Erythroblast (primary cell): ENCODE results near the gene TMEM151A.

Experiments
- DNase-seq, 2 experiments: peaks; one replicate each; lab custom pipeline; 2025; lab: John Stamatoyannopoulos, UW
- GATA1 ChIP-seq: IDR thresholded peaks from 2 replicates; pipeline ENCODE4 v1.6.1; 2011; ENCODE audit warnings: low read depth, mild to moderate bottlenecking, control low read depth, low read length, moderate library complexity
- POLR2A ChIP-seq: IDR thresholded peaks from 2 replicates; pipeline ENCODE4 v1.6.1; 2011; ENCODE audit warnings: mild to moderate bottlenecking, low read length

The TMEM151A gene

GRCh38 chr11:66263231-66263630 lies 28.5 kb upstream of the TMEM151A start:
- DNase-seq, result no peak
- TF ChIP-seq GATA1, result no peak
- TF ChIP-seq POLR2A, result no peak

GRCh38 chr11:66263785-66264184 lies 27.9 kb upstream of the TMEM151A start:
- TF ChIP-seq GATA1 (no peak), POLR2A (no peak)
- no peak for DNase-seq

GRCh38 chr11:66264383-66264782 lies 27.3 kb upstream of the TMEM151A start:
- DNase-seq, result no peak
- TF ChIP-seq POLR2A, result no peak
- no peak for TF ChIP-seq GATA1

- peak in 1 of 2 experiments; percentile 43 for DNase-seq
- no peak for TF ChIP-seq POLR2A
- TF ChIP-seq GATA1, result no peak
These were observed 26.8 kb upstream of the TMEM151A start for GRCh38 chr11:66264914-66265313.

DNA sequence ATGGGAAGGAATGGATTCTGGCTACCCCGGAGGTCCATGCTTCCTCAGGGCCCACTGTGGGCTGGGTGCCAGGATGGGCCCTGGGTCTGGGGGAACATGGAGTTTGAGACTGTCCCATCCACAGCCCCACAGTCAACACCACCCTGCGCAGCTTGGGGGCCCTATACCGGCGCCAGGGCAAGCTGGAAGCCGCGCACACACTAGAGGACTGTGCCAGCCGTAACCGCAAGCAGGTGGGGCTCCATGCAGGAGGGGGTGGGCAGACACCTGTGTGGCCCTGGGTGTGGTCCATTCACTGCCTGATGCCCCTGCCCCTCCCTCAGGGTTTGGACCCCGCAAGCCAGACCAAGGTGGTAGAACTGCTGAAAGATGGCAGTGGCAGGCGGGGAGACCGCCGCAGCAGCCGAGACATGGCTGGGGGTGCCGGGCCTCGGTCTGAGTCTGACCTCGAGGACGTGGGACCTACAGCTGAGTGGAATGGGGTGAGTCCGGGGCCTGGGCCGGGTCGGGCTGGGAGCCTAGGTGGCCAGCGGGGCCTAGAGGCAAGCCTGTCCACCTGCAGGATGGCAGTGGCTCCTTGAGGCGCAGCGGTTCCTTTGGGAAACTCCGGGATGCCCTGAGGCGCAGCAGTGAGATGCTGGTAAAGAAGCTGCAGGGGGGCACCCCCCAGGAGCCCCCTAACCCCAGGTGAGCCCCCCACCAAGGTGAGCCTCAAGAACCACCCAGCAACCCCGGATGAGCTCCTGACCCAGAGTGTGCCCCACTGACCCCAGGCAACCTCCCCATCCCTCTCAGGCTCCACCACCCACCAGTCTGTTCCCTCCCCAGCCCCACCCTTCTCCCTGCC lies 25.9 kb upstream of the TMEM151A start:
- DNase-seq, result no peak
- TF ChIP-seq POLR2A (no peak), GATA1 (no peak)

DNA sequence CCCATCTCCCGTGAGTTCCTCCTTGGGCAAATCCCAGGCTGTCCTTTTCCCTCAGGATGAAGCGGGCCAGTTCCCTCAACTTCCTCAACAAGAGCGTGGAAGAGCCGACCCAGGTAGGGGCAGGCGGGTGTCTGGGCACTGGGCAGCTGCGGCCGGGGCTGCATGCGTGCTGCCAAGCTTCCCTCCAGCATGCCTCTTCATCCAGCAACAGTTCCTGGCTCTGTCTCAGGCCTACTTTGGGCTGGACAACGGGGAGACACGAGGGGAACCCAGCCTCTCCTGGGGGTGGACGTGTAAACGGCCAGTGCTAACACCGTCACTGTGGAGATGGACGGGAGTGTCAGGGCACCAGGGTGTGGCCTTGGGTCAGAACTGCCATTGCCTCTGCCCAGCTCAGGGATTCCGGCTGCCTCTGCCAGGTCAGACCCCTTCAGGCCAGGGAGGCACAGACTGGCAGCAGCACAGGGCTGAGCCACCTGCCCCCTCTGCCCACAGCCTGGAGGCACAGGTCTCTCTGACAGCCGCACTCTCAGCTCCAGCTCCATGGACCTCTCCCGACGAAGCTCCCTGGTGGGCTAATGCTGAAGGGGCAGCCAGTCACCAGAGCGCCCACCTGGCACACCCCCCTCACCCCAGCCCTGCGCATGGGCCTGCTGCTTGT lies 25.2 kb upstream of the TMEM151A start:
- DNase-seq, result no peak
- TF ChIP-seq GATA1 (no peak), POLR2A (no peak)

GRCh38 chr11:66267039-66267378 lies 24.7 kb upstream of the TMEM151A start:
- no peak for TF ChIP-seq GATA1
- no peak for TF ChIP-seq POLR2A
- DNase-seq, result no peak

- TF ChIP-seq GATA1 (no peak), POLR2A (no peak)
- peak; percentile 90 to 92 for DNase-seq
These were observed 24.1 kb upstream of the TMEM151A start for GRCh38 chr11:66267379-66268243.

- peak; percentile 100 for DNase-seq
- TF ChIP-seq GATA1, result no peak
- peak; percentile 74 for TF ChIP-seq POLR2A
These were observed 23.3 kb upstream of the TMEM151A start, which contains the start of gene RAB1B for GRCh38 chr11:66268244-66268951. Gene RAB1B (plus strand): TSS chr11:66268639. CDS start chr11:66268680, 41 bp downstream.

DNA sequence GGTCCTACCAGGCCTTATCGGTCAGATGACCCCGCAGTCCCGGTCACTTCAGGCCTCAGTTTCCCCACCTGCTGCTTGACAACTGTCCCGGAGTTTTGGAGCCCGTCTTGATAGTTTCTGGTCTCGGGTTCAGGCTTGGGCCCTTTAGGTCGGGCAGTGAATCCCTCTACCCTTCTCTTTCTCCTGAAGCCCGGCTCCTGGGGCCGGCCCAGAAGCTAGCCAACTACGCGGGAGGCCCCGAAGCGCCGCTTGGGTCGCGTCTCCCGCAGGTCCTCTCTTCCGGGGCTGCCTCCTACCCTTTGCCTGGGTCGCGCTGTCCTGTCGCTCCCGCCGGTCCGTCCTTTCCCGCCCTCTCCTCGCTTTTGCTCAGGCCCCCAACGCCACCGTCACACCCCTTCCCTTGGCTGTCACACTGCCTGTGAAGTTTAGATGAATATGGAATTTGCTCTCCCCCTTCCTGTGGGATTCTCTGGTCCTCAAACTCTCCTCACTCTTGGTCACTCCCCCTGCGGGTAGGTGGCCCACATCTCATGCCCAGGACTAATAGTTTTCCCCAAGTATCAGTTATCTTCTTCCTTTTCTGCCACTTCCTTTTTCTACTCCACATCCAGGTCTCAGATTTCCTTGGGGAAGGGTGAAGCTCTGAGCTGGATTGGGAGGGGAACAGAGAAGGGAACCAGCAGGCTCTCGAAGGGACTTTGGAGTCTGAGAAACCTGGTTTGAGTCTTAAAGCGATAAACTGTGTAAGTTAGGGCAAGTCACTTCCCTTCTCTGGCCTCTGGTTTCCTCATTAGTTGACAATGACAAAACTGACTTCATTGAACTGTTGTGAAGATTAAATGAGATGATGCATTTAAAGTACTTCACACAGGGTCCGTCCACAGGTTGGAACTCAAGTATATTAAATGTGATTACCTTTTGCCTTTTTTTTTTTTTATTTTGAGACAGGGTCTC lies 22.5 kb upstream of the TMEM151A start:
- DNase-seq, result peak; percentile 59 to 69
- TF ChIP-seq POLR2A (no peak), GATA1 (no peak)

DNA sequence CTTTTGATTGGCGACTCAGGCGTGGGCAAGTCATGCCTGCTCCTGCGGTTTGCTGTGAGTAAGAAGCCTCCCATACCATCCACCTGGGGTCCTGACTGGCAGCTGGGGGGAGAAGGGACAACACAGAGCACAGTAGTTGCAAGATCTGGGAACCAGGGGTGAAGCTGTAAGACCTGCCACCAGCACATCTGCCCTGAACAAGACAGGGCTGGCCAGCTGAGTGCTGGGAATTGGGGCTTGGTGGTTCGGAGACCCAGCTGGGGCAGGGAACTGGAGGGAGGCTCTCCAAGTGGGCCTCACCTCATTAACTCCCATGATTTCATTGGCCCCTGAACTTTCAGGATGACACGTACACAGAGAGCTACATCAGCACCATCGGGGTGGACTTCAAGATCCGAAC lies 19.9 kb upstream of the TMEM151A start:
- DNase-seq, result no peak
- TF ChIP-seq POLR2A (no peak), GATA1 (no peak)

DNA sequence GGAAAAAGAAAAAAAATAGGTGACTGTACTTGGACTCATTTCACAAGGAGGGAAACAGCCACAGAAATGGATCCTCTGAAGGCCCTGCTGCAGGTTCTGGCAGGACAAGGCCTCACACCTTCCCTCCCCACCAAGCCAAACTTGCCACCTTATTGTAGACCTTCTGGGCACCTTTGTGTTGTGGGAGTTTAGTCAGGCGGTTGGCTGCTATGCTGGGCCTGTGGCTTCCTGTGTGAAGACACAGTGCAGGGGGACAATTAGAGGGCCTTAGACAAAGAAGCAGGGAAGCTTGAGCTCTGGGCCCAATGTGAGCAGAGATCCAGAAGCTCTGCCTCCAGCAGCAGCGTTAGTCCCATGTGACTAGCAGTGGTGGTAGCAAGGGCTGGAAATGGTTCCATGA lies 19.1 kb upstream of the TMEM151A start:
- TF ChIP-seq POLR2A (no peak), GATA1 (no peak)
- no peak for DNase-seq
